Measurements from ENCODE around the gene CREG1. TPM values are rescaled to one million over a fixed set of nuclear protein-coding genes. Genes with fewer than 3 reads are reported as not detected.

Gene CREG1
- polyA plus RNA-seq (2012; ENCODE audit: missing spikeins) = 15.2 TPM

- FAIRE-seq (peak; percentile 97), DNase-seq (ENCODE audit: insufficient read length) (peak; percentile 94)
- TF ChIP-seq POLR2AphosphoS5 (IDR thresholded peaks at IDR 0.05; ENCODE audit: low read depth, low read length) (peak; percentile 73), TAF1 (IDR thresholded peaks at IDR 0.05; ENCODE audit: borderline replicate concordance, low read depth, low read length) (peak; percentile 51; the same call in 1 of the 2 replicates), POLR2A (IDR thresholded peaks at IDR 0.05; ENCODE audit: low read depth, low read length) (peak; percentile 84; the same call in 1 of the 2 replicates)
These were observed at the start of gene CREG1 for GRCh38 chr1:167553136-167554027. Gene CREG1, minus strand, starts transcription at chr1:167553762.

GRCh38 chr1:167602840-167603239, 49.3 kb upstream of the CREG1 start:
- TF ChIP-seq TAF1 (IDR thresholded peaks at IDR 0.05; ENCODE audit: borderline replicate concordance, low read depth, low read length) = no peak
- TF ChIP-seq POLR2A (IDR thresholded peaks at IDR 0.05; ENCODE audit: low read depth, low read length) = no peak
- no peak for TF ChIP-seq POLR2AphosphoS5 (IDR thresholded peaks at IDR 0.05; ENCODE audit: low read depth, low read length)
- FAIRE-seq = no peak
- DNase-seq (ENCODE audit: insufficient read length) = no peak

- DNase-seq (ENCODE audit: insufficient read length) (peak; percentile 24), FAIRE-seq (peak; percentile 65)
- TF ChIP-seq POLR2A (IDR thresholded peaks at IDR 0.05; ENCODE audit: low read depth, low read length) (no peak), TAF1 (IDR thresholded peaks at IDR 0.05; ENCODE audit: borderline replicate concordance, low read depth, low read length) (no peak), POLR2AphosphoS5 (IDR thresholded peaks at IDR 0.05; ENCODE audit: low read depth, low read length) (no peak)
These were observed 48.2 kb upstream of the CREG1 start for GRCh38 chr1:167601442-167602383.

DNA sequence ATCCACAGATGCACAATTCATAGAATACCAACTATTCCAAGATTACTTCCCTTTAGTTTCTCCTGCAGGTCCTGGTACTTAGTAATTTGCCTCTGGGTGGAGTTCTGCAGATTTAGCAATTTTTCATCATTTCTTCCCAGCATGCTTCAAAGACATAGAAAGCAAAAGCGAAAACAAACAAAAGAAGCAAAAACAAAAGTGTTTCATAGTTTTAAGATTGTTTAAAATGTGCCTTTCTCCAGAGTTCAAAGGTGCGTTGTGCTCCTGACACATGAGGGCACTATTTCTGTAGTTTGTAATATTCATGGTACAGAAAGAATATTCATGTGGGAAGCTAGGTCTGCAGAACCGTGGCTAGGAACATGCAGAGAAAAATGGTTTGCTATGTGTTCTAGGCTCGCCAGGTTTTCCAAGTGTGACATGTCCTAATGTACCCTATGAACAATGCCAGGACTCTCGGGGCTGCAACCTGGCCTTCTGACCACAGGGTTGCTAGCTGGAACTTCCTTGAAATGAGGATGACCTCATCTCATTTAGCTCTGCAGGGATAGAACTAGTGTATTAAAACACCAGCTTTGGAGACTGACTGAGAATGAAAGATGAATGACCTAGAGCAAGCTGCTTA, 46.5 kb upstream of the CREG1 start:
- DNase-seq (ENCODE audit: insufficient read length) (peak; percentile 22), FAIRE-seq (peak; percentile 87)
- TF ChIP-seq TAF1 (IDR thresholded peaks at IDR 0.05; ENCODE audit: borderline replicate concordance, low read depth, low read length) (no peak), POLR2AphosphoS5 (IDR thresholded peaks at IDR 0.05; ENCODE audit: low read depth, low read length) (no peak), POLR2A (IDR thresholded peaks at IDR 0.05; ENCODE audit: low read depth, low read length) (no peak)

- FAIRE-seq (no peak), DNase-seq (ENCODE audit: insufficient read length) (no peak)
- TF ChIP-seq POLR2AphosphoS5 (IDR thresholded peaks at IDR 0.05; ENCODE audit: low read depth, low read length) (no peak), POLR2A (IDR thresholded peaks at IDR 0.05; ENCODE audit: low read depth, low read length) (no peak), TAF1 (IDR thresholded peaks at IDR 0.05; ENCODE audit: borderline replicate concordance, low read depth, low read length) (no peak)
These were observed 41.3 kb upstream of the CREG1 start for GRCh38 chr1:167594822-167595221.

DNA sequence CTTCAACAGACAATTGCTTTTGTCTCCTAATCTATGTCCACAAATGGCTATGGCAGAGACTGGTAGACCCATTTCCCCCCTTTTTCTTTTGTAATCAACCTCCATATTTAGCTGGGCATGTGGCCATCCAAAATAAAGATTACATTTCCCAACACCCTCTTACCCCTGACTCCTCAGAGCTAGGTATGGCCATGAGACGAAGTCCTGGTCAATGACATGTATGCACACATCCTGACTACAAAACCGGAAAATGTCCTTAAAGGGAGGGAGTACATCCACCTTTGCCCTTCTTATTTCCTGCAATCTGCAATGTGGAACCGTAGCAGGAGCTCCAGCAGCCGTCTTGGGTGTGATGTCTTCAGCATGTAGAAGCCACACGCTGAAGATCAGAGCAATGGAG, 40.3 kb upstream of the CREG1 start:
- DNase-seq (ENCODE audit: insufficient read length) (no peak), FAIRE-seq (no peak)
- no peak for TF ChIP-seq POLR2AphosphoS5 (IDR thresholded peaks at IDR 0.05; ENCODE audit: low read depth, low read length)
- TF ChIP-seq POLR2A (IDR thresholded peaks at IDR 0.05; ENCODE audit: low read depth, low read length) = no peak
- TF ChIP-seq TAF1 (IDR thresholded peaks at IDR 0.05; ENCODE audit: borderline replicate concordance, low read depth, low read length) = no peak

DNA sequence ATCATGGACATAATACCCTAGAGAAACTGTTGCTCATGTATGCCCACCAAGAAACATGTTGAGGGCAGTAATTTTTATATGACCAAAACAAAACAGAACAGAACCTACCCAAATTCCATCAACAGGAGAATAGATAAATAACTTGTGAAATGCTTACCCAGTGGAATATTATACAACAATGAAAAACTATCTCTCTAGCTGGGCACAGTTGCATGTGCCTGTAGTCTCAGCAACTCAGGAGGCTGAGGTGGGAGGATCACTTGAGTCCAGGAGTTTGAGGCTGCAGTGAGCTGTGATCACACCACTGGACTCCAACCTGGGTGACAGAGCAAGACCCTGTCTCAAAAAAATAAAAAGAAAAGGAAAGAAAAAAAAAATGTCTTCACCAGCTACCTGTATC, 38.9 kb upstream of the CREG1 start:
- no peak for DNase-seq (ENCODE audit: insufficient read length)
- FAIRE-seq = no peak
- TF ChIP-seq POLR2A (IDR thresholded peaks at IDR 0.05; ENCODE audit: low read depth, low read length) (no peak), POLR2AphosphoS5 (IDR thresholded peaks at IDR 0.05; ENCODE audit: low read depth, low read length) (no peak), TAF1 (IDR thresholded peaks at IDR 0.05; ENCODE audit: borderline replicate concordance, low read depth, low read length) (no peak)

GRCh38 chr1:167588361-167588760, 34.8 kb upstream of the CREG1 start:
- no peak for FAIRE-seq
- no peak for TF ChIP-seq POLR2A (IDR thresholded peaks at IDR 0.05; ENCODE audit: low read depth, low read length)
- DNase-seq (ENCODE audit: insufficient read length) = no peak

DNA sequence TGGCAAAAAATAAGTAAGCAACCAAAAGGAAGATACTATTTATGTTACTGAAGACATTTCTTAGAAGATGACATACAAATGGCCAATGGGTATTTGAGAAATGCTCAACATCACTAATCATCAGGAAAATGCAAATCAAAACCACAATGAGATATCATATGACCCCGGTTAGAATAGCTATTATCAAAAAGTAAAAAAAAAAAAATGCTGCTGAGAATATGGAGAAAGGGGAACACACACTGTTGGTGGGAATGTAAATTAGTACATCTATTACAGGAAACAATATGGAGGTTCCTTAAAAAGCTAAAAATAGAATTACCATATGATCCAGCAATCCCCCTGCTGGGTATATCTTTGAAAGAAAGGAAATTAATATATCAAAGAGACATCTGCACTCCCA, 34.3 kb upstream of the CREG1 start:
- TF ChIP-seq POLR2A (IDR thresholded peaks at IDR 0.05; ENCODE audit: low read depth, low read length) (no peak), POLR2AphosphoS5 (IDR thresholded peaks at IDR 0.05; ENCODE audit: low read depth, low read length) (no peak), TAF1 (IDR thresholded peaks at IDR 0.05; ENCODE audit: borderline replicate concordance, low read depth, low read length) (no peak)
- DNase-seq (ENCODE audit: insufficient read length) (no peak), FAIRE-seq (no peak)

GRCh38 chr1:167587342-167587741, 33.8 kb upstream of the CREG1 start:
- TF ChIP-seq TAF1 (IDR thresholded peaks at IDR 0.05; ENCODE audit: borderline replicate concordance, low read depth, low read length) = no peak
- TF ChIP-seq POLR2AphosphoS5 (IDR thresholded peaks at IDR 0.05; ENCODE audit: low read depth, low read length) = no peak
- TF ChIP-seq POLR2A (IDR thresholded peaks at IDR 0.05; ENCODE audit: low read depth, low read length) = no peak
- no peak for DNase-seq (ENCODE audit: insufficient read length)
- FAIRE-seq = peak; percentile 5

- FAIRE-seq (no peak), DNase-seq (ENCODE audit: insufficient read length) (no peak)
- TF ChIP-seq TAF1 (IDR thresholded peaks at IDR 0.05; ENCODE audit: borderline replicate concordance, low read depth, low read length) (no peak), POLR2A (IDR thresholded peaks at IDR 0.05; ENCODE audit: low read depth, low read length) (no peak)
These were observed 31.0 kb upstream of the CREG1 start for GRCh38 chr1:167584581-167584980.

All from GM12892 (cell line).